ENCODE data around the gene FAM89A.
"Not testable (repeated sequence)": the region's sequence is repeated elsewhere in the genome, so short reads cannot be mapped to it uniquely, and the experiment has no call there.

FAM89A gene

DNA sequence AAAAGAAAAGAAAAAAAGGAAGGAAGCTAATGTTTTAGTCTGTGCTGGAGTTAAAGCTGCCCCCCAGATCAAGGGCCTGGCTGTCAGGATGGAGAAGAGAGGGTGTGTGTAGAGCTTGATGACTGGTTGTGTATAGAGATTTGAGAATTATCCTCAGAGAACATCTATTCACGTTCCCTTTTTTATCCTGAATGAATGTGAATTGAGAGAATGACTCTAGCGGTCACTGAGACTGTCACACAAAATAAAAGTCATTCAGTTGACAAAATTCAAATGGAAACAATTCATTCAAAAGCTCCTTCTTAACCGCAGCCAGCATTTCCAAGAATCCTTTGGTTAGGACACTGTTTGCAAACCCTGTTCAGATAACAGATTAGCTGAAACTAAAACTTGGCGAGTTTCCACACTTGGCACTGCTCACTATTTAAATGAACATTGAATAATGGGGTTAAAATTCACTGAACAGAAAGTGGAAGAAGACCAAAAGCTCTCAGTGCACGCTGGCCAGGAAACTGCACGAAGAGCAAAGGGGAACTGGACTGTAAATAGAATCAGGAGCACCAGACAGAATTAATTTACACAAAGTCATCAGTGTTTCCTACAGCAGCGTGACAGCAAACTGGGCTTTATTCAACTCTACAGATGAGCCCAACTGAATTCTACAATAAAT lies 13.6 kb upstream of the FAM89A start:
- DNase-seq = no peak

- DNase-seq = no peak
Observed at GRCh38 chr1:231052777-231053176, 12.7 kb upstream of the FAM89A start.

- DNase-seq = not testable (repeated sequence)
Observed at GRCh38 chr1:231050932-231051331, 10.9 kb upstream of the FAM89A start.

DNA sequence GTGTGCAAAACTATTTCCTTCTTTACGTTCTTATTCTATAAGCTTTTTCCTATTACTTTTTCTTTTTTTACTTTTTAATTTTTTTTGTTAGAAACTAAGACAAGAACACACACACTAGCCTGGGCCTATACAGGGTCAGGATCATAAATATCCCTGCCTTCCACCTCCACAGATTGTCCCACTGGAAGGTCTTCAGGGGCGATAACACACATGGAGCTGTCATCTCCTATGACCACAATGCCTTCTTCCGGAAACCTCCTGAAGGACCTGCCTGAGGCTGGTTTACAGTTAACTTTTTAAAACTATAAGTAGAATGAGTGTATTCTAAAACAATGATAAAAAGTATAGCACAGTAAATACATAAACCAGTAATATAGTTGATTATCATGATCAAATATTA lies 10.3 kb upstream of the FAM89A start:
- no peak for DNase-seq

DNA sequence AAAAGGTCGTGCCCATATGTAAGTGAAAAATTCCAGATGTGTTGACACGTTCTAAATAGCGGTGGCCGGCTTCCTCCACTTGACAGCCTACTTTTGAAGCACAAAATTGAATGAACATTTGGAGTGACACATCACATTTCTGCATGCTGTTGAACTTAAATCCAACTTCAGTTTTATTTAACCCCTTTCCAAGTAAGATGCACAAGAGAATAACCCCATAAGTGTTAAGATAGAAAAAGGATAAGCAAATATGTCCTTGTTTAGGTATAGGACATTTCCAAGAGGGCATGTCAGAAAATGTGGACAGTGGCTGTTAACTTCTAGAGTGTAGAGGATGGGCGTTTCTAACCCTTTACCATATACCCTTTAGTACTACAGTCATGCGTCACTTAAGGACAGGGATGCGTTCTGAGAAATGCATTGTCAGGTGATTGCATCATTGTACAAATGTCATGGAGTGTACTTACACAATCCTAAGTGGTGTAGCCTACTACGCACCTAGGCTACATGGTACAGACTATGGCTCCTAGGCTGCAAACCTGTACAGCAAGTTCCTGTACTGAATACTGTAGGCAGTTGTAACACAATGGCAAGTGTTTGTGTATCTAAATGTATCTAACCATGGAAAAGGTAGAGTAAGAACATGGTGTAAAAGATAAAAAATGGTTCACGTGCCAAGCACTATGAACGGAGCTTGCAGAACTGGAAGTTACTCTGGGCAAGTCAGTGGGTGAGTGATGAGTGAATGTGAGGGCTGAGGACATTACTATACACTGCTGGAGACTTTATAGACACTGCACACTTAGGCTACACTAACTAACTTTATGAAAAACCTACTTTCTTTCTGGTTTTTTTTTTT lies 9.3 kb upstream of the FAM89A start:
- no peak for DNase-seq

GRCh38 chr1:231048419-231048818 lies 8.4 kb upstream of the FAM89A start:
- not testable (repeated sequence) for DNase-seq

DNA sequence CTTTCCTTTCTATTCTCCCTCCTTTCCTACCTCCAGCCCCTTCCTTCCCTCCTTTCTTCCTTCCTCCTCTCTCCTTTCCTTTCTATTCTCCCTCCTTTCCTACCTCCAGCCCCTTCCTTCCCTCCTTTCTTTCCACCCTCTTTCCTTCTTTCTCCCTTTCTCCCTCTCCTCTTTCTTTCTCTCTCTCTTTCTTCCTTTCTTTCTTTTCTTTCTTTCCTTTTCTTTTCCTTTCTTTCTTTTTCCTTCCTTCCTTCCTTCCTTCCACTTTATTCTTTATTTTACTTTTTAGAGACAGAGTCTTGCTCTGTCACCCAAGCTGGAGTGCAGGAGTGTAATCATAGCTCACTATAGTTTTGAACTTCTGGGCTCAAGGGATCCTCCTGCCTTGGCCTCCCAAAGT lies 7.5 kb upstream of the FAM89A start:
- DNase-seq = not testable (repeated sequence)

DNA sequence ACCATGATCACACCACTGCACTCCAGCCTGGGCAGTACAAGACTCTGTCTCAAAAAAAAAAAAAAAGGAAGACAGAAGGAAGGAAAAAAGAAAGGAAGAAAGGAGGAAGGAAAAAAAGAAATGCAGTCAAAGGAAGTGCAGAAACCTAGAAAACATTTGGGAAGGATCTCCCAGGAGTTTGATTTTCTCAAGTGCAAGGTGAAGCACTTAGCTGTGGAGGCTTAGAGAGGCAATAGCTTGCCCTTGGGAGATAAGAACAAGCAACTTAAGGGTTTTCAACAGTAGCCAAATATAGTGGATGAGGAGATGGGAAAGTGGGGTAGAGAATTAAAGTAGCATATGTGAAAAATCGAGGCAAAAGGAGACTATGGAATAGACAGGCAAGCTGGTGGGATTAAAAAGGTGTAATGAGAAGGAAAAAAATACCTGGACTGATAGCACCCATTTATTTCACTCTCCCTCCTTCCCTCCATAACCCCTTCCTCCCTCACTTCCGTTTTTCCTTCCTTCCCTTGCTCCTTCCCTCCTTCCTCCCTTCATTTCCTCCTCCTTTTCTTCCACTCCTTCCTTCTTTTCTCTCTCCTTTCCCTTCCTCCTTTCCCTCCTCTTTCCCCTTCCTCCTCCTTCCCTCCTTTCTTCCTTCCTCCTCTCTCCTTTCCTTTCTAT lies 6.8 kb upstream of the FAM89A start:
- no peak for DNase-seq

GRCh38 chr1:231045921-231046729 lies 6.1 kb upstream of the FAM89A start:
- DNase-seq = not testable (repeated sequence)

DNA sequence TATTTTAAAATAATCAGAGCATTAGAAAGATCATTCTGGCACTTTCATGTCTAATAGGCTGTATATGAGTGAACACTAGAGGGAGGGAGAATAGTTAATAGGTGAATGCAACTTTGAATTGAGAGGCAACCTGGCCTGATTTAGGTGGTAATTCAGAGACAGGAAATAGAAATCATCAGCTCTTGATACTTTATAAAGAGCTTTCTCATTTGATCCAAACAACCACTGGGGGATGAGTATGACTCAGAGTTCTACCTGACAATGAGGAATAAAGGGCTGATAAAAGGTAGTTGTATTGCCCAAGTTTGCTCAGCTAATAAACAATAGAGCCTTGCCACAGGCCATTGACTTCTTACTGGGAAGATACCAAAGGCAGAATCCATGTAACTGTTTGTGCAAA lies 5.2 kb upstream of the FAM89A start:
- DNase-seq = no peak

GRCh38 chr1:231044588-231044987 lies 4.5 kb upstream of the FAM89A start:
- no peak for DNase-seq

DNA sequence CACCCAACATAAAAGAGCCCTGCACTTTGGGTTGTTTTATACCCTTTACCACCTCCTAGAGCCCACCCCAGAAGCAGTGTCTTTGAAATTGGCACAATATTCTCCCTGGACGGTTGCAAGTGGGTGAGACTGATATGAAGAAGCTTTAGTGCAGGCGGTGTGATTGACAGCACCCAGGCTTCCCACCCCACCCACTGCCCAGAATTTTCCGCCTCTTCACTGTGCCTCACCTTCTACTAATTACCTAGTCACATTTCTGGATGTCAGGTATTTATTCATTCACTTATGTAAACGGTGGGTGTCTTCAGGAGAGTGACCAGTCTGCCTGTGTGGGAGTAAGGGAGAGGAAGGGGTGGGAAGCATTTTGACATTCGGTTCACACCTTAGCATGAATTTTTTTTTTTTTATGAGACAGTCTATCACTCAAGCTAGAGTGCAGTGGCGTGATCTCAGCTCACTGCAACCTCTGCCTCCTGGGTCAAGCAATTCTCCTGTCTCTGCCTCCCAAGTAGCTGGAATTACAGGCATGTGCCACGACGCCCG lies 1.7 kb upstream of the FAM89A start:
- no peak for DNase-seq

DNA sequence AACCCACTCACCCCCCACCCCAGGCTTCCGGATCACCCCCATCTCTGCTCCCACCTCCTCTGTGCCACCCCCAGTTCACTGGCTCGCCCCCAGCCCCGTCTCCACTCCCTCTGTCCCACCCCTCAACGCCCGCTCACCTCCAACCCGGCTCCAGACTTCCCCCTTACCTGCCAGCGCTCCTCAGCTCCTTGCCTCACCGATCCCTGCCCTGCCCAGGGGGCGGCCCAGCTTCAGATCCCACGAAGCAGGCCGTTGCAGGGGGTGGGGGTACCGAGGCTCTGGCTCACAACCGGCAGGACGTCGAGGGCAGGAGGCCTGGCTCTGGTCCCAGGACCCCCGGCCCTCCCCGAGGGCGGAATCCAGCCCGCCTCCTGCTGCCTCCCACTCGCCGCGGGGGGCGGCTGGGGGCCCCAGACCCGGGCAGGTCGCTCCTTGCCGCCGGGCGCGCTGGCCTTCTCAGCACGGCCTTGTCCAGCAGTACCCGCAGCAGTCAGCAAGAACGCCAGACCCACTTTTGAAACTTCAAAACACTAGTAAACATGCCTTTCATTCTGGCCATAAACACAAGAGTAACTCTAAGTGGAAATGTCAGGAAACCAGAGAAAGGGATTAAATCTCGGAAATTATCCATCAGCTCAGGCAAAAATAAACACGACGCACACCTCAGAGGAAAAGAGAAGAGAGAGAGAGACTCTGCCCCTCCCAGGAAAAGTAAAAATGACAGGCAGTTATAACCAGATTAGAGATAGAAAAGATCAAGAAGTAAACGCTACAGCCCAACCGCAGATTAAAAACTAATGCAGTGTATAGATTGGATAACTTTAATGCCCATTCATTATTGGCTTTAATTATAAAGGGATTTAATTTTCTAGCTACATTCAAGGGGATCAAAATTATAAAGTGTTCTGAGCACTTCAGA lies 1.0 kb upstream of the FAM89A start:
- DNase-seq = no peak

- DNase-seq = peak; percentile 16
Observed at GRCh38 chr1:231039161-231040018, 664 bp downstream of the FAM89A start.

- DNase-seq = no peak
Observed at GRCh38 chr1:231037585-231038517, 2.2 kb downstream of the FAM89A start.

DNA sequence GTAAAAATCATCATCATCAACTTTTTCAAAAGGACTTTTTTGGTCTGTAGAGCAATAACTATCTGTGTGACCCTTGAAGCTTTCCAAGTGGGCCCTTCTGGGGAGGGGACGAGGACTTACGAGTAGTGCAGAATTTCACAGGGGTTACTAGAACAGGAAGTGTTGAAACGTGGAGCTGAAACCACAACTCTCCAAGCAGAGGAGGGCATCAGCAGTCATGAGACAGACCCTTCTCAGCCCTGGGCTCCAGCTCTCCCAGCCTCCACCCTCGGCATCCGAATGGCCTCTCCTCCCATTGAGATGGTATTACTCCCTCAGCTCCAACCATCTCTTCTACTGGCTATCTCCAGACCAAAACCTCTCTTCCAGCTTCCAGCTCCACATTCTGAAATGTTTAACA lies 3.6 kb downstream of the FAM89A start:
- DNase-seq = no peak

DNA sequence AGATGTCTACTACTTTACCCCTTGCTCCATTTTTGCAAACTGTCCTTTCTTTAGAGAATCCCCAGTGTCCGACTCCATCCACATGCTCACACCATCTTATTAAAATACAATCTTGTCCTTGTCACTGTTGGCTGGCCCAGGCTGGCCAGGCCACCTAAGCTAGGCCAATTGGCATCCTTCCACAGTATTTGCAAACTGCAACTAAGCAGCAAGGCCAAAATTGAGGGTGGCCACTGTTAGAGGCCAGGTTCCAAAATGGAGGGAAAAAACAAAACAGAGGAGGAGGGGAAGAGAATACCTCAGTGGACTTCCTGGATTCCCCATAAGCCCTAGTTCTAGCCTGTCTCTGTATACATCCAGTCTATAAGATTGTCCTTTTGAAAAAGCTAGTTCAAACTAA lies 4.3 kb downstream of the FAM89A start:
- no peak for DNase-seq

GRCh38 chr1:231032963-231033362 lies 7.1 kb downstream of the FAM89A start:
- DNase-seq = no peak

DNA sequence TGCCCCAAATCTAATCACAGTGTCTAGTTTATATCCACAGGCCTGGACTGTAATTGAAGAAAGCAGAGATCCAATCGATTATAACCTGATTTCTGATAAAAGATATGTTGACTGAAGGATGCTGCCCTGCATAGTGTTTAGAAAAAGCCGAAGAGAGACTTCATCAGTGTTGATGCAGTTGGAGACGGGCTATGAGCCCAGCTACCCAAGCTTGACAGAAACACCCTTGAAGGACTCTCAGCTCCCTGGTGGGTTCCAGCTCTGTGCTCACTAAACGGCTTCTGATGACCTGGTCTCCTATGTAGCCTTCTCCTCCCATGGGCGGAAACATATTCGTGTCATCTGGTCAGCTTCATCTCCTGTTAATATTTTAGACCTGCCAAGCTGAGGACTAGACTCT lies 10.2 kb downstream of the FAM89A start:
- DNase-seq = no peak
